GM19397 (cell line): Measurements from ENCODE around the gene CAMTA1.
"Not testable (repeated sequence)": the region's sequence is repeated elsewhere in the genome, so short reads cannot be mapped to it uniquely, and the experiment has no call there.

Experiments
- ATAC-seq: cut with Tn5 transposase; IDR thresholded peaks from one replicate; pipeline ENCODE4 v1.9.1; 2021; ENCODE audit warnings: mild to moderate bottlenecking, moderate library complexity; ENCODE audit not compliant: unreplicated experiment

The CAMTA1 gene

DNA sequence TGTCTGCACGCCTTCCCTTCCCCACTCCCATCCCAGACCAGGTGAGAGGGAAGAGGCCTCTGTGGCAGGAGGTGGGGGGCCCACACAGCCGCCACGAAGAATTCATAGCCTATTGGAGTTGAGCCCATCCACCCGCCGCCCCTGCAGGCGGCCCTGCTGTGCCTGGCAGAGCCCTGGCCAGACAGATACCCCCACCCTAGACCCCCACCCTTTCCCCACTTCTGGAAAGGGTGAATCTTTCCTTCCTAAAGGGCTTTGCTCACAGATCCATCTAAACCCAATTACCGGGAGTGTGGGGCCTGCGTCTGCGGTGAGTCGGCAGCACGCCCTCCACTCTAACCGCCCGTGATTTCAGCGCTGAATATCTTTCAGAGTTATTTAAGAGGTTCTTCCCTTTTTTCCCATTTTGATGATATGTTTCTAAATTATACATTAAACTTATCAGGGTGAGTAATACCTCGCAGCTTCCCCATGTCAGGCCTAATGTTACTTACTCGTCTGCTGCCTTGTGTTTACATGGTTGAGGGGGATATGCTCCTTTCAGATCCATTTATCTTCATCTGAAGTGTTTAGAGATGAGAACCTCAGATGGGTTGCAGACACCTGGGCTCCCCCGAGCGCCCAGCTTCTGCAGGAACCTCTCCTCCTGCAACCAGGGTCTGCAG lies 802.0 kb downstream of the CAMTA1 start:
- ATAC-seq, result no peak

DNA sequence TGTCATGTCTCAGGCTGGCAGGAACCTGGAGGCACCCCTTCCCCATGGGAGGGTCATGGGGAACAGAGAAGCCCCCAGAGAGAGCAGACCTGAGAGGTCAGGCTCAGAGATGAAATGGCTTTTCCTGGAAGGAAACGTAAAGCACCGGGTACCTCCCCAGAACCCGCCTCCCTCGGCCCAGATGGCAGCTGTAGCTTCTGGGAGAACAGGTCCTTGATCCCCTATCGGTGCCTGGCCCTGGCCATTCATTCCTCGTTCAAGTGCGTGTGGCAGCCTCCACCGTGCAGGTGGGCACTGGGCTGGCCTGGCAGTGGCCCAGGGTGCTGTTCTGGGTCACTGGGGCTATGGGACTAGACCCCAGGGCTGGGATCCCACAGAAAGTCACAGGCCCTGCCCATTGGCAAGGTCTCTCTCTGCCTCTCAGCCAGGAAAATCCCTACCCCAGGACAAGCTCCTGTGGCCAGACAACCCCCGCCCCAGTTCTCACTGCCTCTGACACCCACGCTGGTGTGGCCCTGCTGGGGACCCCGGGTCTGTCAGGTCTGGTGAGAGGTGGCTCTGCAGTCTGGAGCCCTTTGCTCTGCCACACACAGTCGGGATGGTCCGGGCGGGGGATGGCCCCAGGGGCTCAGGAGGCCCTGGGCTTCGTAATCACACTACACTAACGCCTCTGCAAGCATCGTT lies 802.7 kb downstream of the CAMTA1 start:
- no peak for ATAC-seq

DNA sequence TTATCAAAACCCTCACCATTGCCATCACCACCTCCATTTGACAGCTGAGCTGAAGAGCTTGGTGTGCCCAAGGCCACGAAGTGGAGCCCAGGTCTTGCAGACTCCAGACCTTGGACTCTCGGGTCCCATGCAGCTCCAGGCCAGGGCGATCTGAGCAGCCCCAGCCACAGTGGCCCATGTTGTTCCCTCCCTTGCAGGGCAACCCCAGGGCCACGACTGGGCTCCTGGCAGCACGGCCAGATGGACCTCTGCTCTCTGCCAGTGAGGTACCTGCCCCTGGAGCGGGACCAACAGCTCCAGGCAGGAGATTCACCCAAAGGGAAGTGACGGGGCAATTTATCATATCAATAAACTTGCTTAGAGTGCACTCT lies 803.2 kb downstream of the CAMTA1 start:
- no peak for ATAC-seq

DNA sequence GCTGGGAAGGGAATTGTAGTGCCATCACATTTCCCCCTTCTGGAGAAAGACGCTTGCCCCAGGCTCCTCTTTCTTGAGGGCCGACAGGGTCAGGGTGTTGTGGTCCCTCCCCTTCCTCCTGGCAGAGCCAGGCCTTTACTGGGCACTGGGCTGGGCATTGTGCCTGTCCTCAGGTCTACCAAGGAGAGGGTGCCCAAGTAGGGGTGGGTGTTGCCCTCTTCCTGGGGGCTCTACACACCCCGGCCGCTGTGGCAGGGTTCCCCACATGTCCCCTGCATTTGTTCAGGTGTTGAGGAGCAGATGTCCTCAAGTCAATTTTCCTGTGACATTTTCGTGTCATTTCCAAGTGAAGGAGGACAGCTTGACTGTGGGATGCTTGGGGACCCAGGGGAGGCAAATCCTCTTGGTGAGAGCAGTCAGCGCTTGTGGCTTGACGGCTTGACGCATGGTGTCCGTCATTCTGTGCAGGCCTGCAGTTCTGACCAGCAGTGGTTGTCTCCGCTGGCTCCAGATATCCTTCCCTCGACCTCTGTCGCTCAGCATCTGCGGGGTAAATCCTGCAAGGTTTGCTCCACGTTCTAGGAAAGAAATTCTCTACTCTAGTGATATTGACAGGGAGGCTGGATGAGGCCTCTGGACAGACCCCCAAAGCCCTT lies 804.0 kb downstream of the CAMTA1 start:
- ATAC-seq, result no peak

GRCh38 chr1:7589774-7590425 lies 804.6 kb downstream of the CAMTA1 start:
- no peak for ATAC-seq

DNA sequence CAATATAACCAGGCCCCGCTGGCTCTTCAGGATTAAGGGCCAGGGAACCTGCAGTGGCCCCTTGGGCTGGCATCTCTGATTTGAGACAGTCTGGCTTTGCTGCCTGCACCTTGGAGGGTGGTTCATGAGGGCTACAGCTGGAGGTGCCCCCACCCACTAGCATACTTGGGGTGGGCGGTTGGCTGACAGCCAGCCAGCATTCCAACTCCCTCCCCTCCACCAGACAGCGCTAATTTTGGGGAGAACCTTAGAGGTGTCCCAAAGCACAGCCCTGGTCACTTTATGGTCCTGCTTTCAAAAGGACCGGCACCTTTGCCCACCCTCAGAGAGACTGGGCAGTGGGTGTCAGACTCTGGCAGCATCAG lies 805.2 kb downstream of the CAMTA1 start:
- no peak for ATAC-seq

DNA sequence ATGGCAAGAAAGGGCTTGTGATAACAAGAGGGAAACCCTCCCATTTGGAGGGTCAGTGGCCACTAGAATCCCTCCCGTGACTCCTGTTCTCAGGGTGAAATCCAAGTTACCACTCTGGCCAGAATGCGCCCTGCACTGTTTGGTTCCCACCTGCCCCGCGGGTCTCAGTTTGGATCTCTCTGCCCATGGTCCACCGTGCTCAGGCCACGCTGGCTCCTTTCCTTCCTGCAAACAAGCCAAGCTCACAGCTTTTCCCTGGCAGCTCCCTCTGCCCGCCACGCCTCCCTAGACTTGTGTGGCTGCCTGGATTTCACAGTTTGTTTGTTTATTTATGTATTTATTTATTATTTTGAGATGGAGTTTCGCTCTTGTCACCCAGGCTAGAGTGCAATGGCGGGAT lies 806.3 kb downstream of the CAMTA1 start:
- ATAC-seq, result no peak

GRCh38 chr1:7592120-7592798 lies 807.0 kb downstream of the CAMTA1 start:
- ATAC-seq, result no peak

DNA sequence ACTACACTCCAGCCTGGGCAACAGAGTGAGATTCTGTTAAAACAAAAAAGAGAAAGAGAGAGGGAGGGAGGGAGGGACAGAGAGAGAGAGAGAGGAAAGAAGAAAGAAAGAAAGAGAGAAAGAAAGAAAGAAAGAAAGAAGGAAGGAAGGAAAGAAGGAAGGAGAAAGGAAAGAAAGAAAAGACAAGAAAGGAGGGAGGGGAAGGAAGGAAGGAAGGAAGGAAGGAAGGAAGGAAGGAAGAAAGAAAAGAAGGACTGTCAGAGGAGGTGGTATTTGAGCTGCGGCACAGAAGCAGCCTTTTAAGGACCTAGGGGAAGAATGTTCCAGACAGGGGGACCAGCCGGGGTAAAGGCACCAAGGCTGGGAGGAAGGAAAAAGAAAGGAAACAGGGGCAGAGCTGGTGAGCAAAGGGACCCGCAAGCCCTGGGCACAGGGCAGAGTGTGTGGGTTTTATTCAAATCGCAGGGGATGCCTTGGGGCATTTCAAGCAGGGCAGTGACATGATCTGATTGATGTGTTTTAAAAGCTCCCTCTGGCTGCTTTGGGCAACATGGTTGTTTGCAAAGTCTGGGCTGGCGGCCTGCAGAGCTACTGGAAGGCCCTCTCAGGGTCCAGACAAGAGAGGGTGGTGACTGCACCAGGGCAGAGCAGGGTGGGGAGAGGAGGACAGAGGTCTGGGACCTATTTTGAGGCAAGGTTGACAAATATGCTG lies 808.9 kb downstream of the CAMTA1 start:
- ATAC-seq, result no peak

DNA sequence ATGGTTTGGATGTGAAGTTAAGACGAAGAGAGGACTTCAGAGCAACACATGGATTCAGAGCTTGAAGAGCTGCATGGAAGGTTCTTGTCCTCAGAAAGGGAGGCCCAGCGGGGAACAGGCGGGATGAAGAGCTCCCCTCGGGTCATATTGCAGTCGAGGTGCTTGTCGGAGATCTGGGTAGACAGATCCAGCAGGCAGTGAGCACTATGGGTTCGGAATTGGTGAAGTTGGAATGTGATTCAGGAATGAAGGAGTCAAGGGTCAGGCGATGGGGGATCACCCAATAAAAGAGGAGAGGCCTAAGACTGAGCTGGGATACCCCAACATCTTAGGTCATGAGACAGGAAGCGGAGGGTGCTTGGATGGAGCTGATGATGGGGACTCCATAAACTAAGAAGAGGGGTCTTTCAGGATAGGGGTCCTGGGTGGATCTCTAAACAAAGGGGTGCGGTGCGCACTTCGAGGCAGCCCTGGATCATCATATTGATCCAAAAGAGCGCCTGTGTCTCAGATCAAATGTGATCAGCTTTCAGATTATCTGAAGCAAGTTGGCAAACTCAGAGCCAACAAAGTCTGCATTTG lies 809.6 kb downstream of the CAMTA1 start:
- no peak for ATAC-seq

GRCh38 chr1:7595336-7595735 lies 810.1 kb downstream of the CAMTA1 start:
- ATAC-seq, result no peak

- ATAC-seq, result no peak
Observed at GRCh38 chr1:7596126-7596965, 811.1 kb downstream of the CAMTA1 start.

- ATAC-seq, result not testable (repeated sequence)
Observed at GRCh38 chr1:7598058-7598457, 812.8 kb downstream of the CAMTA1 start.

GRCh38 chr1:7604906-7605305 lies 819.7 kb downstream of the CAMTA1 start:
- not testable (repeated sequence) for ATAC-seq

DNA sequence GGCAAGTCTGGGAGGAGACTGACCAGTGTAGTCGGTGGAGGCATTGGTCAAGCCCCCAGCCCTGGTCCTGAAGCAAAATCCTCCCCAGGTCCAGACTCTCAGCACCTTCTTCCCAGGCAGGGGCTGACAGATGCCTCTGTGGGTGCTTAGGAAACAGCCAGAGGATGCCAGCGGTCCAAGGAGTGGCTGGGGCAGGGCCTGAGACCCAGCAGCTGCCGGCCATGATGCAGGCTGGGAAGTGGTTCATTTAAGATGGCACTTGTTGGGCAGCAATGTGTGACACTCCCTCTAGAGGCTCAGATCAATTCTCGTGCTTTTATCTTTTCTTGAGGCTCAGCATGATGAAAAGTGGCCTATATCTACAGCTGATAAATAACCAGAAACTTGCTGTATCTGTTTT lies 820.8 kb downstream of the CAMTA1 start:
- ATAC-seq, result no peak

- ATAC-seq, result no peak
Observed at GRCh38 chr1:7607097-7607496, 821.8 kb downstream of the CAMTA1 start.

DNA sequence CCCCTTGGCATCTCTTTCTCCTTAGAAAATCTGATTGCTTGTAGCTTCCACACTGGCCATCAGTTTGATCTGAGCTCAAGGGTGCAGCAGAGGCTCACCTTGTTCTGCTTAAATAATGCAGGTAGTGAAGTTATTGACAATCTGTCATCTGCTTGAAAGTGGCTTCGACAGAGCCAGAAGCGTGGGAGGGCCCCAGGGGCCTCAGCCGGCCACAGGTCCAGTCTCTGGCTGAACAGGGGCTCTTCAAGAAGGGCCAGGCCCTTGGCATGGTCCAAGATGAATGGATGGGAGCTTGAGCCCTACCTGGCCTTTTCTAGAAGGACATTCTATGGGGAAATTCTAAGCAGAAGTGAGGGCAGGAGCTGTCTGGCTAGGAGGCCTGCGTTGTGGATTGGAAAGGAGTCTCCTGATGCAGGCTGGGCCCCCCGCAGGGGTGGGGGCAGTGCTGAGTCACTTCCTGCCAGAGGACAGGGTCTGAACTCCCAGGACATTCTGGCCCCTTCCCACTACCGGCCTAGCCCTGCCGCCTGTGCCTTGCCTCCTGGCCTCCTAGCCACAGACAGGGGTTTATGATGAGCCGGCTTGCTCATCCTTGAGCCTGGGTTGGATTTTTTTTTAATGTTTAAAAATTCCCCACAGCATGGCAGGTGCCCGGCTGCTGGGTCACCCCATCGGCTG lies 823.5 kb downstream of the CAMTA1 start:
- no peak for ATAC-seq

DNA sequence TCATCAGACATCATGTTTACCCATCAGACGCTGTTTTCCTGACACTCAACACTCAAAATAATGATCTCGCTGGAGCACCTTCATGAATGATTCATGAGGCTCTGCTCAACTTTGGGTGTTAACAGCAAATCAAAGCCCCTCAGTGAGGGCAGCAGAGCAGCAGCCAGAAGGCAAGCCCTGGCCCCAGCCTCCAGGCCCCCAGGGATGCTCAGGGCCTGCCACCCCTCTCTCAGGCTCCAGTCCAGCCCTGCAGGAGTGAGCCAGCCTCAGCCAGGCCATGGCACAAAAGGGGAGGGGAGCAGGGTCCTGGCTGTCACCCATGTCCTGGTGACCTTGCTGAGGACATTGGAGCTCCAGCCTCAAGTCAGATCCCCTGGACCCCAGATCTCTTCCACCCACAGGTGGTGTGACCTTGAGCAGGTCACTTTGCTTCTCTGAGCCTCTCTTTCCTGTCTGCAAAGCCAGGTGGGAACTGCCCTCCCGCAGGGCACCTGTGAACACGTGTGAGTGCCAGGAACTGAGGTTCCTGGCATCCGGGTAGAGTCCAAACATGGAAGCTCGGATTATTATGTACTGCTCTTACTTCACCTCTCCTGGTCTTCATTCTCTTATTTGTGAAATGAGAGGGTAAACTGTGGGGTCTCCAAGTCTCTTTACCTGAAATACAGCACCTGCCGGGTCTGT lies 824.2 kb downstream of the CAMTA1 start:
- no peak for ATAC-seq
